NCI-H2029 (cell line): ENCODE results near the gene PDZD7.

Experiments used
- DNase-seq: peaks from one replicate; lab custom pipeline; 2025; lab: John Stamatoyannopoulos, UW

The PDZD7 gene

DNA sequence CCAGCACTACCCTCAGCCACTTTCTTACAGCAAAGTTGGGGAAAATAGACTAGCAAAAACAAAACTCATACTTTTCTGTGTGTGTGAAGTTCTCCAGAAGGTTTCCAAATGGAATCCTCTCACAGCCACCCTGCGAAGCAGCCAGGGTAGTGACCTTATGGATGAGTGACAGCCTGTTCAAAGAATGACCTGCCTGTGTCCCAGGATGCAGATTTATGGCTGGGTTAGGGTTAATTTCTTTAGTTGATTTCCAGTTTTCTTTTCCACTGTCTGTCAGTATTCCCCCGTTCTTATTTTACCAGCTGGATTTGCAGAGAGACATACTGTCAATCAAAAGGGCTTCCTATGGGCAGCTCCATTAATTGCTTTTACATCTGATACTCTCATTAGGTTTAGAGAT is 64.0 kb downstream of the PDZD7 start:
- no peak for DNase-seq

DNA sequence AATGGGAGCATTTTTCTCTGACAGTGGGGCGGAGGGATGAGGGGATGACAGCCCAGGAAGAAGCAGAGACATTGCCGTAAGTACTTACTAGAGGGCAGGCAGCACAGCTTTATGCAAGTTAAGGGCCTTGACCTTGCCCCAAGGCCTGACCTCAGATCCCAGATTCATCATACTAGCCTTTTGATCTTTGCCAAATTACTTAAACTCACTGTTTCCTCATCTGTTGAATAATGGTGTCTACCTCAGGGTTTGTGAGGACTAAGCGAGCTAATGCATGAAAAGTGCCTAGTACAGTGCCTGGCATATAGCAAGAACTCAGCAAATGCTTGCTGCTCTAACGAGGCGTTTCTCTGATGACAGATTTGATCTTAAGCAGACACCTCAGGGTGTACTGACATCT is 65.1 kb downstream of the PDZD7 start:
- no peak for DNase-seq

DNA sequence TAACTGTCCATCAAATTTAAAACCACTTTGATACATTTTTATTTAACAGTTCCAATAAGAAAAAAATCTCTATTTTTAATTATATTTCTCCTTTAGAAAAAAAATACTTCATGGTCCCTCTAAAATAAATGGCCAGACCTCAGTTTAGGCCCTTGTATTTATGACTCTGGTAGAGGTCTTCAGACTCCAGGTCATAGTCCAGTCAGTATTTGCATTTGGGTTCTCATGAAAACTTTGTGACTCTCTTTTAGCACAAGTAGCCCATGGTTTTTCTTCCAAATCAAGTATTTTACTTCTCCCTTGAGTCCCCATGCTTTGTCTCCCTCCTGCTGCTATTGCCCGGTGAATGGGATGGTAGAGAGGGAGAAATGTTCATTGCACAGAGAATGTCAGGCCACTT is 67.1 kb downstream of the PDZD7 start:
- no peak for DNase-seq

DNA sequence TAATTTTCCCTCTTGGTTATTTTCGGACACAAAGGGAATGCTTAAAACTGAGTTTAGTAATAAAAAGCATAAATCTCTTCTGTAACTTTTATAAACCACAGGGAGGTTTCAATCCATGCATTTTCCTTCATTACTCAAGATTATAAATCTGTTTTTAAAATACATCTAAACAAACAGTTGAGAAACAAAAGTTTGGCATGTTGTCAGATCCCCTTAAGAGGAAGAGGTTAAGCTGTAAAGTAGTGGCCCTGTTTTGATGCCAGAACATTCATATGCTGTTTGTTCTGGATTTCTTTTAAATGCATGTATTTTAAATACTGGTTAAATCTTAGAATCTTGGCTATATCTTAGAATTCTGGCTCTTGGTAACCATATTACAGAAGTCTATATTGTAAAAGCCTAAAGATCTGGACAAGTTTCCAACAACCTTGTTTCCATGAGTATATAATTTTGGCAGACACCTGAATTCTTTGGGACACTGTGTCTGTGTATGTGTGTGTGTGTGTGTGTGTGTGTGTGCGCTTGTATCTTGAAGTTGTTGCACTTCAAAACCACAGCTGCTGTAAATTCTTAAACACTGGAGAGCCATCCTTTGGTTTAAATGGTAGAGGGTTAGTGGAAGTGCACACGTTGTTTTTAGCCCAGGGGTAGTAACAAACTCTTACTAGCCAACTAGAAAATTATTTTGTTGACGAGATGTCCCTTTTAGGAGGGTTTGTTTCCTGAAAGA is 68.4 kb downstream of the PDZD7 start:
- no peak for DNase-seq

DNA sequence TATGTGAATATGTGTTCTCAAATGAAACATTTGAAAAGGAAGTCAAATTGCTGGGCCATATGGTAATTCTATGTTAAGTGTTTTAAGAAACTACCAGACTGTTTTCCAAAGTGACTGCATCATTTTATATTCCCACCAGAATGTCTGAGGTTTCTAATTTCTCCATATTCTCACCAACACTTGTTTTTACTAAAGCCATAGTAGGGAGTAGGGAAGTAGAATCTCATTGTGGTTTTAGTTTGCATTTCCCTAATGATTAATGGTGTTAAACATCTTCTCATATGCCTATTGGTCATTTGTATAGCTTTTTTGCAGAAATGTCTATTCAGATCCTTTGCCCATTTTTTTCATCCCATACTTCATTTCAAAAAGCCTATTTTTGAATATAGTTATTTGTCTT is 70.7 kb downstream of the PDZD7 start:
- DNase-seq, result no peak
